ENCODE data around the gene CAD.
"Not testable (repeated sequence)": the region's sequence is repeated elsewhere in the genome, so short reads cannot be mapped to it uniquely, and the experiment has no call there.

Gene CAD

DNA sequence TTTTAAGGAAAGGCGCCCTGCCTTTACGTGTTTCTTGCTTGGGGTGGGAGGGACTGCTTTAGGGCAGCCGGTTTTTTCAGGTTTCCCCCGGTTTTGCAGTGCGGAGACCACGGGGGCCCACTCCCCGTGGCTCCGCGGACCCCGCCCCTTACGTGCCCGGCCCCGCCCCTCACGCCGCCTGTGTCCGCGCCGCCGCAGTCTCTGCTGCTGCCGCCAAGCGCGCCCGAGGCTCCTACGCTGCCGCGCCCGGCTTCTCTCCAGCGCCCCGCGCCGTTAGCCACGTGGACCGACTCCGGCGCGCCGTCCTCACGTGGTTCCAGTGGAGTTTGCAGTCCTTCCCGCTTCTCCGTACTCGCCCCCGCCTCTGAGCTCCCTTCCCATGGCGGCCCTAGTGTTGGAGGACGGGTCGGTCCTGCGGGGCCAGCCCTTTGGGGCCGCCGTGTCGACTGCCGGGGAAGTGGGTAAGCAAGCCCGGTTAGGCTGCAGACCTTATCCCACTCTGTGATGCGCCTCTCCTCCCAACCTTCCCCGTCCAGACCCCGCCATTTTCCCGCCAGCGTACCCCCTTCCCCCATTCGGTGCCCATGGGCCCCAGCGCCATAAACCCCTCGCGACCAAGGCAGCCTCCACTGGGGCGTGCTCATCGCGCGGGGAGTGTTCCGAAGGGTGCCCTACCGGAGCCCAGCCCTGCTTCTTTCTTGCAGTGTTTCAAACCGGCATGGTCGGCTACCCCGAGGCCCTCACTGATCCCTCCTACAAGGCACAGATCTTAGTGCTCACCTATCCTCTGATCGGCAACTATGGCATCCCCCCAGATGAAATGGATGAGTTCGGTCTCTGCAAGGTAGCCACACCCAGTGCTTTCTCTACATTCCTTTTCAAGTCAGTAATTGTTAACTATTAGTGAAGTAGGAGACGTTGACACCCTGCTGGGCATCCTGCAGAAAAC is at the start of gene CAD:
TSS of gene CAD (plus strand) at position 197 of the 949 bp plus-strand sequence. CDS start at position 380, 183 bp downstream.
- DNase-seq: peak; percentile 94

DNA sequence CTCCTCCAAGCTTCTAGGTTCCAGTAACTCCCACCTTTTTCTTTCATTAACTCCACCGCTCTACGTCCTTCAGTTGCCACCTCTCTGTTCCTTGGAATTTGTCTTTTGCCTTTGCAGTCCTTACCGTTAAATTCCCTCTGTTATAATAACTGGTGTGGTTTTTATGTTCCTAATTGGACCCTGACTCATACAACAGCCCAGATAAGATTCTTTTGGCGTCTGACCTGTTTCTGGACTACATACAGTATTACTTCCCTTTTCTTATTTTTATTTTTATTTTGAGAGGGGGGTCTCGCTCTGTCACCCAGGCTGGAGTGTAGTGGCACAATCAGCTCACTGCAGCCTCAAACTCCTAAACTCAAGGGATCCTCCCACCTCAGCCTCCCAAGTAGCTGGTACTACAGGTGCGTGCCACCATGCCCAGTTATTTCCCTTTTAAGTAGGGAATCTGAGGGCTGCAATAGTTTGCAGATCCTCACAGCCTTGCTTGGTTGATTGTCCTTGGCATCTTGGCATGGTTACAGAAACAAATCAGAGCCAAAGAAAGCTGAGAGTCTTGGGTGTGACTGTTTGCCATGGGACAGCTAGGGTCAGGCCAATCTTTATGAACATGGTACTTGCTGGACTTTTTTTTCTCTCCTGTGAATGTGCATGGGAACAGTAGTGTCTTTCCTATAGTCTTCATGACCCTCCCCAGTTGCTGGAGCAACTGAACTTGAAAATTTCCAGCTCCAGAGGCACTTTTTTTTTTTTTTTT is 46.4 kb upstream of the CAD start:
- DNase-seq: no peak

DNA sequence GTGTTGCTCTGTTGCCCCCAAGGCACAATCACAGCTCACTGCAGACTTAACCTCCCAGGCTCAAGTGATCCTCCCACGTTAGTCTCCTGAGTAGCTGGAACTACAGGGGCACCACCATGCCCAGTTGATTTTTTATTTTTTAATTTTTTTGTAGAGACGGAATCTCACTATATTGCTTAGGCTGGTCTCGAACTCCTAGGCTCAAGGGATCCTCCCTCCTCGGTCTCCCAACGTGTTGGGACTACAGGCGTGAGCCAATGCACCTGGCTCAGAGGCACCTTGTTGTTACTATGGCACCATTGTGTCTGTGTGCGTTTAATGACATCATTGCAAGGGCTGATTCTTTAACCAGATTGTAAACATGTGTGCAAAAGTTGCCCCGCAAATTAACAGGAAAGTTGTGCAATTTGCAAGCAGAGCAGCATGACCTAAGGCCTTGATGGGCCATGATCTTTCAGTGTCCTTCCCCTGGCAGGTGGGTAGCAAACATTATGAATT is 45.8 kb upstream of the CAD start:
- DNase-seq: no peak

DNA sequence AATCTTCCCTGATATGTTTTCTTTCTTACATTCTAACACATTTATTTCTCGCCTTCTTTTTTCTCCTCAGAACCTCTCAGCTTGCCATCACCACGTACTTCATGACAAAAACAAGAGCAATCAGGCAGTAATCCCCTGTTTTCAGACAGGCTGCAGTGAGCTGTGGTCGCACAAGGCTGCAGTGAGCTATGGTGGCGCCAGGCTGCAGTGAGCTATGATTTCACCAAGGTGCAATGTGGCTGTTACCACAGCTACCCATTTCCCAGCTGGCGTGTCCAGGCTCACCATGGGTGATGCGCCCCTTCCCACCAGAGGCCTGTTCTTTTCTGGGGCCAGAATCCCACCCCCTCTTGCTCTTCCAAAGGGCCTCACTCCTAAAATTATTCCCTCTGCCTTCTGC is 42.5 kb upstream of the CAD start:
- DNase-seq: no peak

DNA sequence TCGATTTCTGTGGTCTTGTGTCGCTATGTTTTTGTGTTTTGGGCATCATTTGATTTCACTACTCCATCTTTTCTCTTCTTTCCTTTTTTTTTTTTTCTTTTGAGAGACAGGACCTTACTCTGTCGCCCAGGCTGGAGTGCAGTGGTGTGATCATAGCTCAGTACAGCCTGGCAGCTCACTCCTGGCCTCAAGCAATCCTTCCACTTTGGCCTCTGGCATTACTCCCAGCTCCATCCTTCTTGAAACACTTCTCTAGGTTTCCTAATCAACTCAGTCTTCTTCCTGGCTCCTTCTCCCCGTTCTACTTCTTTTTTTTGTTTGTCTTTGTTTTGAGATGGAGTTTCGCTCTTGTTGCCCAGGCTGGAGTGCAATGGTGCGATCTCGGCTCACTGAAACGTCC is 41.8 kb upstream of the CAD start:
- no peak for DNase-seq

DNA sequence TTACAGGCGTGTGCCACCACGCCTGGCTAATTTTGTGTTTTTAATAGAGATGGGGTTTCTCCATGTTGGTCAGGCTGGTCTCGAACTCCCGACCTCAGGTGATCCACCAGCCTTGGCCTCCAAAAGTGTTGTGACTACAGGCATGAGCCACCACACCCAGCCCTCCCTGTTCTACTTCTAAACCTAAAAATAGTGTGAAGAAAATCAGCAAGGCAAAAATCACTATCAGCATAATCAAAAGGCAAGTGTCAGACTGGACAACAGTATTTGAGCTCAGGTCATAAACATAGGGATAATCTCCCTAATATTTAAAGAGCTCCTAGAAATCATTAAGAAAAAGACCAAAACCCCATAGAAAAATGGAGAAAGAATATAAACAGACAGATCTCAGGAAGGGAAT is 41.4 kb upstream of the CAD start:
- not testable (repeated sequence) for DNase-seq

DNA sequence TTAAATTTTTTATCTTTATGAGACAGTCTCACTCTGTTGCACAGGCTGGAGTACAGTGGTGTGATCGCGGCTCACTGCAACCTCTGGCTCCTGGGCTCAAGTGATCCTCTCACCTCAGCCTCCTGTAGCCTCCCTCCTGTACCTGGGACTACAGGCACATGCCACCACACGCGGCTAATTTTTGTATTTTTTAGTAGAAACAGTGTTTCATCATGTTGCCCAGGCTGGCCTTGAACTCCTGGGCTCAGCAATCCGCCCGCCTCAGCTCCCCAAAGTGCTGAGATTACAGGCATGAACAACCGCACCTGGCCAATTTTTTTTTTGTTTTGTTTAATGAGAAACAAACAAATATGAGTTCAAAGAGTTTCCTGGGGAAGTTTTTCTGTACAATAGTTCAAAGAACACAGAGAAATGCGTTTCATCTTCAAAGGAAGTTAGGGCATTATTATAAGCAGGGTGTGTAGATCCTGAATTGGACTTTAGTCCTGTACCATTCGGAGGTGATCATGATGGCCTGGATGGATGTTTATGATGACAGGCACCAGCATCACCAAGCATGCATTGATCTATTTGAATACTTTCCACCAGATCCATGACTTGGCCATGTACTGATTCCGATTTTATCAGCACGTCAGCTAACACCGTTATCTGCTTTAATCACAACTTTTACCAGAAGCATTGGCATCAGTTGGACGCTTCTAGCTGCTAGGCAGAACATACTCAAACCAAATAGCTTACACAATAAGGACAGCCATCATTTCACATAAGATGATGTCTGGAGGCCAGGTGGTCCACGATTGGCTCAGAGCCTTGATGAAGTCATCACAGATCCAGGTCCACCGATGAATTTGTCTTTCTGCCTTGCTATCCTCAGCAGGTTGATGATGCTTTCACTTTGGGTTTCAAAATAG is 39.5 kb upstream of the CAD start:
- no peak for DNase-seq

DNA sequence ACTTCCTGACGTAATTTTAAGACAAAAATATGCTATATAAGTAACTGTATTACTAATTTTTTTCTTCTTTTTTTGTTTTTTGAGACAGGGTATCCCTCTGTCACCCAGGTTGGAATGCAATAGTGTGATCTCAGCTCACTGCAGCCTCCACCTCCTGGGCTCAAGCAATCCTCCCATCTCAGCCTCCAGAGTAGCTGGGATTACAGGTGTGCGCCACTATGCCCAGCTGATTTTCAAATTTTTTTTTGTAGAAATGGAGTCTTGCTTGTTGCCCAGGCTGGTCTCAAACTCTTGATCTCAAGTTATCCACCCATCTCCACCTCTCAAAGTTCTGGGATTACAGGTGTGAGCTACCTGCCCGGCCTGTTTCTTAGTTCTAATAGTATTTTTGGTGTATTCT is 38.7 kb upstream of the CAD start:
- DNase-seq: no peak

DNA sequence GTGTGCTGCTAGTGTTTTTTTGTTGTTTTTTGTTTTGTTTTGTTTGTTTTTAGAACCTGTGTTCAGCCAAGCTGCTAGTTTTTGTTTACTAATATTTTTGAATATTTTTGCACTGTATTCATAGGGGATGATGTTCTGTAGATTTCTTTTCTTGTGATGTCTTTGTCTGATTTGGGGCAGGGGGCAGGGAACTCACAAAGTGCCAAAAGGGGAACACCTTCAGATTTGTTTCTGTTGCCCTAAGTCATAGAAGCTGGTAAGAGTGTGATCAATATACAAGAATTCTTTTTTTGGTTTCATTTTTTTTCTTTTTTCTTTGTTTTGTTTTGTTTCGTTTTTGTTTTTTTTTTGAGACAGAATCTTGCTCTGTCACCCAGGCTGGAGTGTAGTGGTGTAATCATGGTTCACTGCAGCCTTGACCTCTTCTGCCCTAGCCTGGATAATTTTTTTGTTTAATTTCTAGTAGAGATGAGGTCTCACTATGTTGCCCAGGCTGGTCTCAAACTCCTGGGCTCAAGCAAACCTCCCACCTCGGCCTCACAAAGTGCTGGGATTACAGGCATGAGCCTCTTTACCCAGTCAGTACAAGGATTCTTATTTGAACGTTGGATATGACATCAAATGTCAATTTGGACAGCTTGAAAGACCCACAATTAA is 37.7 kb upstream of the CAD start:
- no peak for DNase-seq

DNA sequence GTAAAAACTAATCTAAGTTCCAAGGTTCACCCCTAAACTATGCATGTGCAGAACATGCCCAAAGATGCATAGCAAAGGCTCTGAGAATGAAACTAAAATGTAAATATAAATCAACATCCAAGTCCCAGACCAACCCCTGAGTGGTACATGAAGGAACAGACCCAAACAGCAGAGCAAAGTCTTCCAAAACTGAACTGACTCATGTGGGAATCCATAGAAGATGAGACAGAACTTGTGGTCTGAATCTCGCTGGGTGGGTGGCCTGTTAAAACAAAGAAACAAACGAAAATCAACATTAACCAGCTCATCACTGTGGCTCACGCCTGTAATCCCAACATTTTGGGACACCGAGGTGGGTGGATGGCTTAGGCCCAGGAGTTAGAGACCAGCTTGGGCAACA is 34.8 kb upstream of the CAD start:
- DNase-seq: no peak

DNA sequence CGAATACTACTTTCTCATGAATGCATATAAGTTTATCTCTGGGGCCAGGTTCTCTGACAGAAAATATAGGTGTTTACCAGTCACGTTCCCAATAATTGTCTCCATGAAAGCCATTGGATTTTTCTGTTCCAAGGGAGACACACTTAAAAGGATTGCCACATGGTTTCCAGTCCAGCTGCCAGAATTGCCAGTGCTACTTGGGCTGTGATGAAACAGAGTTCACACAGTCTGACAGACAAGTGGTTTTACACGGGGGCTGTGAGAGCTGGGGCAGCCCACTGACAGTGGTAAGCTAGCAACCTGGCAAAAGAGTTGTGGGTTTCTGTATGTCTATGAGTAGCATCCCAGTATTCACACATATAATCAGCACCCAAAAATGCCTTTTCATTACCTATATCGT is 33.1 kb upstream of the CAD start:
- DNase-seq: no peak

DNA sequence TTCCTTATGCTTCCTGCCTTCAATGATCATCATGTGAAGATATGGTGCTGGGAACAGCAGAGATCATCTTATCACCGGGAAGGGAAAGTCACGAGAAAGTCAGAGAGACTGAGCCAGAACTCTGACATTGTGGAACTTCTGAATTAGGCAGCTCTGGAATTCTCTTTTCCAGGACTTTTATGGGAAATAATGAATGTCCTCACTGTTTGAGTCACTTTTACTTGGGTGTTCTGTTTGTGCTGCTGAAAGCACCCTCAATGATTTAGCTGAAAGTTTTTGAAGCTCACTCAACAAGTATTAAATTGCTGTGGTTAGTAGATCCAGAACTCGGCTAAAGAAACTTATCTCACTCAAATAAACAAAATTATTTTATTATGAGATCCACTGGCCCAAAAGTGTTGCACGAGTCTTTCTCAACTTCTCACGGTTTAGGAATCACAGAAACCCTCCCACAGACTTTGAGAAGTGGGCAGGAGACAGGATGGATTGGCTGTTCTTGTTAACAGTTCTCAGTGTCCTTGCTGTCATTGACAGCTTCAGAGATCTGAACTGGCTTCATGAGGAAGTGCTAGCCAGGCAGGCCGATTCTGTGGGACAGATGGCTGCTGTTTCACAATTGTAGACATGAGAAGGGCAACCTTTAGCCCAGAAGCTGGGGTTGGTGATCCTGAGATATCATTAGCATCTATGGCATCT is 31.7 kb upstream of the CAD start:
- DNase-seq: no peak

DNA sequence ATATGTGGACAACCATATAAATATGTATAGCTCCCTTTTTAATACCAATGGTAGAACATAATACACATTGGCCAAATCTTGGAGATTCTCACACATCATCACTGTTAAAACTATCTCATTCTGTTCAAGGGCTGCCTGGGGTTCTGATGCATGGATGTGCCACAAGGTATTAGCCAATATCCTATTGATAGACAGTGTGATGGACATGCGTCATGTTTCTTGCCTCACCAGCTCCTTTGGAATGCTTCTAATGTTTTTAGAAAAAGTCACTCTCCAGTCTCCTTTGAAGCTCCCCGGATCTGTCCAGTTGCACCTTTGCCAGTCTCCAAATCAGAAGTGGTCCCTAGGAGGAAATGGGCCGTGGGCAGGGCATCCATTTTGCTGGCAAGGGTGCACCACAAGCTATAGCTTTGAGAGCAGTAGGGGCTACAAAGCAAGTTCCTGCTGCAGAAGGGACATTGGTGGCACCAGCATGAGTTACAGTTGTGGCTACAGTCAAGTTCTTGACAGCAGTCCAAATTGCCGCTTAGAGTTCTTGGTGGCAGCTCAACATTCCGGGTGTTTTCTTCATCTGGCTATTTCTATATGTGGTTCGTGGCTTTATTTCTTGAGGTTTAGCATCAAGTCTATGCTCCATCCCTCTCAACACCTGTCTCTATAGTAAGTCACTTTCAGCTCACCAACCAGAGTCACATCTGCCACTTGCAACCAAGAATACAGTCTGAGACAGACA is 30.4 kb upstream of the CAD start:
- DNase-seq: no peak

DNA sequence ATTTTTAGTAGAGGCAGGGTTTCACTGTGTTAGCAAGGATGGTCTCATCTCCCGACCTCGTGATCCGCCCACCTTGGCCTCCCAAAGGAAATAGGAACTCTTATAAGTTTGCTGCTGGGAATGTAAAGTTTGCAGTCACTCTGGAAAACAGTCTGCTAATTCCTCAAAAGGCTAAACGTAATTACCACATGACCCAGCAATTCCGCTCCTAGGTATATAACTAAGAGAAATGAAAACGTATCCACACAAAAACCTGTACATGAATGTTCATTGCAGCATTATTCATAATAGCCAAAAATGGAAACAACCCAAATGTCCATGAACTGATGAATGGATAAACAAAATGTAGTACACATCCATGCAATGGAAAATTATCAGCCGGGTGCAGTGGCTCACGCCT is 27.2 kb upstream of the CAD start:
- no peak for DNase-seq

DNA sequence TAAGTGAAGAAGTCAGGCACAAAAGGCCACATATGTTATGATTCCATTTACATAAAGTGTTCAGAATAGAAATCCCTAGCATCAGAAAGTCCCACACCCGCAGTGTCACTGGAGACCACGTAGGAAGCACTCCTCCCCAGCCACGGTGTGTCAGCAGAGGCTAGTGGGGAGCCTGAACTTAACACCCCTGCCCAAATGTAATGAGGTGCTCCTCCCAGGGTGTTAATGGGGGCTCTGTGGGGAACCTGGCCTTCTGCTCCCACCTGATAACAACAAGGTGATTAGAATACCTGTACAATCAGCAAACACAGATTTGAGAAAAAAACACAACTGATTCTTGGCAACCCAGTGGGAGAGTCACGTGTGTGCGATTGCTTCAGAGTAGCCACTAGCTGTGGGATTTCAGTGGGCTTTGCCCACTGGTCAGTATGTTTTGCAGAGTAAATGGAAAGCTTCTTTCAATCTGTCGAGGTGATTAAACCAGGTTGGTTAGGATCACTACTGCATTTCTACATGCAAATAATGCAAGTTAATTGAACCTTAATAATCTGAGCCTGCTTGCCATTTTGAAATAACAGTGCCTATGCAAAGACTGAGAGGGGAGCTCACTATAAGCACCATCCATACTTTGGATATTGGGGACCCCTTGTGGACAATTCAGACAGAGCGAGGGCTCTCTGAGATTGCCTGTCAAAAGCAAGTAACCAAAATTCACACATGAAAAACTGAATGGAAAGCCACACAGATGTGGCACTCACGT is 25.9 kb upstream of the CAD start:
- peak; percentile 60 for DNase-seq

DNA sequence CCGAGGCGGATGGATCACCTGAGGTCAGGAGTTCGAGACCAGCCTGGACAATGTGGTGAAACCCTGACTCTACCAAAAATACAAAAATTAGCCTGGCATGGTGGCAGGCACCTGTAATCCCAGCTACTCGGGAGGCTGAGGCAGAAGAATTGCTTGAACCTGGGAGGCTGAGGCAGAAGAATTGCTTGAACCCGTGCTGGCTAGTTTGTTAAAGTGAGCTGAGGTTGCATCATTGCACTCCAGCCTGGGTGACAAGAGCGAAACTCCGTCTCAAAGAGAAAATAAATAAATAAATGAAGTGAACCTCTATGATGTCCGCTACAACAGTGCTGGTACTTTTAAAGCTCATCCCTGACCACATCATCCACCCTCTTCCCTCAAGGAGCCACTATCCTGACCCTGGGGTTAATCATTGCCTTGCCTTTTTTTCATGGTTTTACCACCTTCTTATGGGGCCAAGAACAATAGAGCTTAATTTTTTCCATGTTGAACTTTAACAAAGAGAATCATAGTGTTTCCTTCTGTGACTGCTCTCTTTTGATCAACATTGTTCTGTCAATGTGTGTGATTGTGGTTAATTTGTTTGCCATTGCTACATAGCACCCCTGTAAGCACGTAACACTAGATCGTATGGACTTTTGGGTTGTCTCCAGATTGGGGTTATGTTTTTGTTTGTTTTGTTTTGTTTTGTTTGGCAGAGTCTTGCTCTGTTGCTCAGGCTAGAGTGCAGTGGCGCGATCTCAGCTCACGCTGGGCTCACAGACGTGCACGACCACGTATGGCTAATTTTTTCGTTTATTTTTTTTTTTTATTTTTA is 22.4 kb upstream of the CAD start:
- DNase-seq: no peak

DNA sequence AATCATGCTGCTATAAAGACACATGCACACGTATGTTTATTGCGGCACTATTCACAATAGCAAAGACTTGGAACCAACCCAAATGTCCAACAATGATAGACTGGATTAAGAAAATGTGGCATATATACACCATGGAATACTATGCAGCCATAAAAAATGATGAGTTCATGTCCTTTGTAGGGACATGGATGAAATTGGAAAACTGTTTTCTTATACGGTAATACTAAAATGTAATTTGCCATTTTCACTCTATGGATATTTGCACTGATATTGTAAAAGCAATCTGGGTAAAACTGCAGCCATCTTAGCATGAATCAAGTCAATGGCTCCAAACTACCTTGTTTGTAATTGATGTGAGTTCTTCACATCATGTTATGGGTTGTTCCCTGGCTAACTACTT is 21.4 kb upstream of the CAD start:
- not testable (repeated sequence) for DNase-seq

DNA sequence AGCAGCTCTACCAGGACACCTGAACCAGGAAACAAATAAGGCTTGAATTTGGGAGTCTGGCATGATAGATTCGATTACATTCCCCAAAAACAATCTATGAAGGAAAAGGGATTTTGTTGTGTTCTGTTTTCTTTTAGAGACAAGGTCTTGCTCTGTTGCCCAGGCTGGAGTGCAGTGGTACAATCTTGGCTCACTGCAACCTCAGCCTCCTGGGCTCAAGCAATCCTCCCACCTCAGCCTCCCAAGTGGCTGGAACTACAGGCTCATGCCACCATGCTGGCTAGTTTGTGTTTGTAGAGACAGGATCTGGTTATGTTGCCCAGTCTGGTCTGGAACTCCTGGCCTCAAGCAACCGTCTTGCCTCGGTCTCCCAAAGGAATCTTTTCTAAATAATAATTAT is 19.1 kb upstream of the CAD start:
- DNase-seq: not testable (repeated sequence)

DNA sequence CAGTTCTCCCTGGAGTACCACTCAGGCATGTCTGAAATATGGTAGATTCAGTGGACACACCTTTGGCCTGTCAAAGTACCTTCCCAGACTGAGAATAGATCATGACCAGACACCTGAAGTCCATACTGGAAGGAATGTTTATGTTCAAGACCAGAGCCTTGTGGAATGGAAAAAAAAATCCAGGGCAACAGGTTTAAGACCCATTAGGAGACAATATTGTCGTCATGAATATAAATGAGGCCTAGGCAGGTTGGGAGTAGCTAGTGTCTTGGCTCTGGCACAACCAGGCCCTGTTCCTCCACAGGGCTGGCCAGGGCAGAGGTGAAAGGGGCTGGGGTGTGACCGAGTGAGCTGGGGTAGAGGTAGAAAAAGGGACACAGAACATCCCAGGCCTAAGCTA is 18.5 kb upstream of the CAD start:
- DNase-seq: no peak
